ENCODE measurements around the gene EGLN2. TPM values are rescaled to one million over a fixed set of nuclear protein-coding genes. Genes with fewer than 3 reads are reported as not detected.

Gene EGLN2
- total and polyA plus RNA-seq, 10 of the 15 experiments (the other 5 are each of a cell fraction or from before 2014, with no cell fraction given), result 8.6 to 93.0 (median 66.8) TPM

DNA sequence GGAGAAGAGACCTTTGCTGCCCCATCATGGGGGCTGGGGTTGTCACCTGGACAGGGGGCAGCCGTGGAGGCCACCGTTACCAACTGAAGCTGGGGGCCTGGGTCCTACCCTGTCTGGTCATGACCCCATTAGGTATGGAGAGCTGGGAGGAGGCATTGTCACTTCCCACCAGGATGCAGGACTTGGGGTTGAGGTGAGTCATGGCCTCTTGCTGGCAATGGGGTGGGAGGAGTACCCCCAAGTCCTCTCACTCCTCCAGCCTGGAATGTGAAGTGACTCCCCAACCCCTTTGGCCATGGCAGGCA, 9.0 kb downstream of the EGLN2 start:
- H3K27me3 ChIP-seq (replicated peaks in 1 of 2; ENCODE audit: control insufficient read depth in 2 of 2, insufficient read depth in 2 of 2, low read length in 1 of 2), result no peaks in the 10 kb centered on the region
- H3K79me2 ChIP-seq (ENCODE audit: control insufficient read depth, insufficient read depth, low read length), result peaks cover 27% of the 10 kb centered on the region
- ChIA-PET POLR2A (interaction anchor here (4.3 kb wide), 1 partner anchor 29 kb away, joined by 37 read pairs; the partner anchor contains the start of gene RAB4B), SMC1A (ENCODE audit: uncharacterized antibody, unreplicated experiment) (interaction anchor here (1.0 to 4.2 kb wide), 4 partner anchors 11 to 142 kb away, joined by 3 to 41 read pairs (median 14); partner anchors contain the start of genes ACTMAP, RAB4B and SNRPA), CTCF (interaction anchor here (1.1 to 5.9 kb wide), 7 partner anchors 9 to 145 kb away, joined by 3 to 51 read pairs (median 14); partner anchors contain the start of genes MIA and RAB4B), RAD21 (ENCODE audit: unreplicated experiment) (interaction anchor here (0.8 to 3.6 kb wide), 3 partner anchors 12 to 144 kb away, joined by 6 to 10 read pairs (median 10); no protein-coding TSS in a partner anchor)
- no TSS peak for BruUV-seq (replicated peaks)
- H3K36me3 ChIP-seq (ENCODE audit: control insufficient read depth in 2 of 2, insufficient read depth in 2 of 2, low read length in 1 of 2), result peaks cover 11 to 18% of the 10 kb centered on the region in 2 experiments; a peak in 3 of 4 replicates
- H2AFZ ChIP-seq (ENCODE audit: control insufficient read depth, low read depth, low read length), result no peak overlapping the region
- TF ChIP-seq DPF2 (IDR thresholded peaks at IDR 0.05) (no peak), ZNF592 (IDR thresholded peaks at IDR 0.05) (no peak), E2F8 (IDR thresholded peaks at IDR 0.05; ENCODE audit: low read depth, partially characterized antibody) (no peak), IKZF1 (conservative IDR thresholded peaks at IDR 0.05) (no peak), ZBTB33 (IDR thresholded peaks at IDR 0.05) (no peak)
- TF ChIP-seq, protein P1, sequence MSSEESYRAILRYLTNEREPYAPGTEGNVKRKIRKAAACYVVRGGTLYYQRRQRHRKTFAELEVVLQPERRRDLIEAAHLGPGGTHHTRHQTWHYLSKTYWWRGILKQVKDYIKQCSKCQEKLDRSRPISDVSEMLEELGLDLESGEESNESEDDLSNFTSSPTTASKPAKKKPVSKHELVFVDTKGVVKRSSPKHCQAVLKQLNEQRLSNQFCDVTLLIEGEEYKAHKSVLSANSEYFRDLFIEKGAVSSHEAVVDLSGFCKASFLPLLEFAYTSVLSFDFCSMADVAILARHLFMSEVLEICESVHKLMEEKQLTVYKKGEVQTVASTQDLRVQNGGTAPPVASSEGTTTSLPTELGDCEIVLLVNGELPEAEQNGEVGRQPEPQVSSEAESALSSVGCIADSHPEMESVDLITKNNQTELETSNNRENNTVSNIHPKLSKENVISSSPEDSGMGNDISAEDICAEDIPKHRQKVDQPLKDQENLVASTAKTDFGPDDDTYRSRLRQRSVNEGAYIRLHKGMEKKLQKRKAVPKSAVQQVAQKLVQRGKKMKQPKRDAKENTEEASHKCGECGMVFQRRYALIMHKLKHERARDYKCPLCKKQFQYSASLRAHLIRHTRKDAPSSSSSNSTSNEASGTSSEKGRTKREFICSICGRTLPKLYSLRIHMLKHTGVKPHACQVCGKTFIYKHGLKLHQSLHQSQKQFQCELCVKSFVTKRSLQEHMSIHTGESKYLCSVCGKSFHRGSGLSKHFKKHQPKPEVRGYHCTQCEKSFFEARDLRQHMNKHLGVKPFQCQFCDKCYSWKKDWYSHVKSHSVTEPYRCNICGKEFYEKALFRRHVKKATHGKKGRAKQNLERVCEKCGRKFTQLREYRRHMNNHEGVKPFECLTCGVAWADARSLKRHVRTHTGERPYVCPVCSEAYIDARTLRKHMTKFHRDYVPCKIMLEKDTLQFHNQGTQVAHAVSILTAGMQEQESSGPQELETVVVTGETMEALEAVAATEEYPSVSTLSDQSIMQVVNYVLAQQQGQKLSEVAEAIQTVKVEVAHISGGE (CRISPR knock-in tag; IDR thresholded peaks at IDR 0.05), result no peak
- TF ChIP-seq, protein P2, sequence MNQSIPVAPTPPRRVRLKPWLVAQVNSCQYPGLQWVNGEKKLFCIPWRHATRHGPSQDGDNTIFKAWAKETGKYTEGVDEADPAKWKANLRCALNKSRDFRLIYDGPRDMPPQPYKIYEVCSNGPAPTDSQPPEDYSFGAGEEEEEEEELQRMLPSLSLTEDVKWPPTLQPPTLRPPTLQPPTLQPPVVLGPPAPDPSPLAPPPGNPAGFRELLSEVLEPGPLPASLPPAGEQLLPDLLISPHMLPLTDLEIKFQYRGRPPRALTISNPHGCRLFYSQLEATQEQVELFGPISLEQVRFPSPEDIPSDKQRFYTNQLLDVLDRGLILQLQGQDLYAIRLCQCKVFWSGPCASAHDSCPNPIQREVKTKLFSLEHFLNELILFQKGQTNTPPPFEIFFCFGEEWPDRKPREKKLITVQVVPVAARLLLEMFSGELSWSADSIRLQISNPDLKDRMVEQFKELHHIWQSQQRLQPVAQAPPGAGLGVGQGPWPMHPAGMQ (IDR thresholded peaks at IDR 0.05; ENCODE audit: borderline replicate concordance), result no peak
- H3K9ac ChIP-seq (ENCODE audit: control insufficient read depth, insufficient read depth, low read length), result no peak overlapping the region
- H4K20me1 ChIP-seq (ENCODE audit: control insufficient read depth, insufficient read depth), result peaks cover 10% of the 10 kb centered on the region; the same call in 1 of the 2 replicates
- WGBS (ENCODE audit: insufficient coverage, insufficient replicate concordance, low lambda C conversion rate, missing lambda C conversion rate), result 100% methylated on average over 2 of the region's 2 CpGs
- peaks cover 29% of the 10 kb centered on the region for H3K4me1 ChIP-seq (ENCODE audit: control insufficient read depth, insufficient read depth, low read length)
- no peak overlapping the region for H3K4me3 ChIP-seq
- ATAC-seq, result no peak
- H3K9me3 ChIP-seq (replicated peaks; ENCODE audit: control insufficient read depth, insufficient read depth, low read length), result no peaks in the 10 kb centered on the region
- no peak overlapping the region for H3K27ac ChIP-seq (ENCODE audit: control insufficient read depth, insufficient read depth)
- no peak for DNase-seq (ENCODE audit: low read depth, low spot score)
- H3K4me2 ChIP-seq (ENCODE audit: control insufficient read depth, insufficient read depth), result no peak overlapping the region
- intact Hi-C loops (cut with micrococcal nuclease; ENCODE audit: unreplicated experiment), result no loop called here
- FAIRE-seq, result no peak
- in situ Hi-C loops (cut with MboI), result no loop called here
